IPS-18c (cell line): ENCODE results near the gene ATP8A1.

Experiments used
- H3K4me3 ChIP-seq: 2 replicates; pipeline ENCODE4 v1.7.0; 2013; ENCODE audit warnings: low read depth, mild to moderate bottlenecking, low read length, moderate library complexity; ENCODE audit not compliant: insufficient read depth
- H3K9me3 ChIP-seq: one replicate; pipeline ENCODE4 v1.6.1; 2013; ENCODE audit warnings: mild to moderate bottlenecking, low read length, moderate library complexity; ENCODE audit not compliant: control insufficient read depth, insufficient read depth

Gene ATP8A1

GRCh38 chr4:42360256-42360669, 296.6 kb downstream of the ATP8A1 start:
- no peak overlapping the region for H3K4me3 ChIP-seq
- H3K9me3 ChIP-seq: no peaks in the 10 kb centered on the region

- H3K4me3 ChIP-seq: no peak overlapping the region
- H3K9me3 ChIP-seq: no peaks in the 10 kb centered on the region
These were observed 297.2 kb downstream of the ATP8A1 start for GRCh38 chr4:42359711-42360110.
